CD14-positive monocyte (primary cell): ENCODE measurements around the gene IFNGR1. TPM values are rescaled to one million over a fixed set of nuclear protein-coding genes. Genes with fewer than 3 reads are reported as not detected.

ENCODE experiments used
- DNase-seq, 3 donors: peaks; one replicate each; pipeline ENCODE4 v3.0.0-alpha.2; 2011 to 2022
- H2AFZ ChIP-seq: 2 replicates; pipeline ENCODE4 v1.6.0; 2012; ENCODE audit warnings: mild to moderate bottlenecking, low read depth, low read length, inconsistent platforms; ENCODE audit not compliant: insufficient read depth, poor library complexity, severe bottlenecking
- H3K27ac ChIP-seq, 2 donors: 1 replicate in 1 of 2; 2 replicates in 1 of 2; pipeline ENCODE4 v1.5.1; 2012 to 2013; ENCODE audit warnings: low read length in 2 of 2, control low read depth in 1 of 2, inconsistent platforms in 1 of 2, low read depth in 1 of 2, mild to moderate bottlenecking in 1 of 2
- H3K27me3 ChIP-seq, 2 donors: one replicate each; pipeline versions ENCODE4 v1.6.0 to v1.6.1; 2011 to 2013; ENCODE audit warnings: low read length in 2 of 2; ENCODE audit not compliant: control insufficient read depth in 2 of 2, insufficient read depth in 2 of 2
- H3K36me3 ChIP-seq, 2 donors: replicated peaks in 1 of 2; 1 replicate in 1 of 2; 2 replicates in 1 of 2; pipeline versions ENCODE4 v1.5.1 to v1.6.1; 2012 to 2013; ENCODE audit warnings: low read length in 2 of 2, control low read depth in 1 of 2, inconsistent platforms in 1 of 2, mild to moderate bottlenecking in 1 of 2; ENCODE audit not compliant: insufficient read depth in 2 of 2, control insufficient read depth in 1 of 2
- H3K4me1 ChIP-seq, 2 donors: 1 replicate in 1 of 2; 2 replicates in 1 of 2; pipeline versions ENCODE4 v1.5.1 to v1.6.1; 2012 to 2013; ENCODE audit warnings: low read length in 2 of 2, control low read depth in 1 of 2, inconsistent platforms in 1 of 2, mild to moderate bottlenecking in 1 of 2, moderate library complexity in 1 of 2; ENCODE audit not compliant: insufficient read depth in 2 of 2, control insufficient read depth in 1 of 2
- H3K4me2 ChIP-seq: replicated peaks from 2 replicates; pipeline ENCODE3; 2012; ENCODE audit warnings: low read length, moderate library complexity, mild to moderate bottlenecking; ENCODE audit not compliant: poor library complexity, severe bottlenecking; ENCODE audit errors: extremely low read depth
- H3K4me3 ChIP-seq, 3 experiments: fragments of 200-600 bp in 1 of 3; sonication (generic) in 1 of 3; replicated peaks in 1 of 3; 1 replicate in 2 of 3; 2 replicates in 1 of 3; pipeline ENCODE4 v1.5.1; 2011 to 2013; ENCODE audit warnings: low read length in 3 of 3, mild to moderate bottlenecking in 3 of 3, control low read depth in 2 of 3, low read depth in 2 of 3, inconsistent platforms in 1 of 3, moderate library complexity in 1 of 3
- H3K79me2 ChIP-seq: 2 replicates; pipeline ENCODE4 v1.6.0; 2012; ENCODE audit warnings: mild to moderate bottlenecking, control low read depth, inconsistent platforms, low read length, moderate library complexity; ENCODE audit not compliant: insufficient read depth
- H3K9ac ChIP-seq: 2 replicates; pipeline ENCODE4 v1.6.0; 2017; ENCODE audit warnings: low read length, mild to moderate bottlenecking; ENCODE audit not compliant: insufficient read depth, poor library complexity, severe bottlenecking
- H3K9me3 ChIP-seq, 2 donors: replicated peaks in 1 of 2; 1 replicate in 1 of 2; 2 replicates in 1 of 2; pipeline versions ENCODE4 v1.5.1 to v1.6.1; 2012 to 2013; ENCODE audit warnings: low read length in 2 of 2, control low read depth in 1 of 2; ENCODE audit not compliant: control insufficient read depth in 1 of 2, insufficient read depth in 1 of 2
- H4K20me1 ChIP-seq: 2 replicates; pipeline ENCODE4 v1.6.0; 2012; ENCODE audit warnings: mild to moderate bottlenecking, low read length, control low read depth, moderate library complexity; ENCODE audit not compliant: insufficient read depth
- H3K27ac Mint-ChIP-seq, 7 donors: one replicate each; pipeline ENCODE4 v1.8.0; 2020; ENCODE audit warnings: mild to moderate bottlenecking in 7 of 7, mixed read lengths in 7 of 7, moderate library complexity in 6 of 7, inconsistent platforms in 2 of 7
- H3K27me3 Mint-ChIP-seq, 3 donors: one replicate each; pipeline ENCODE4 v1.8.0; 2021 to 2022; ENCODE audit warnings: low read depth in 3 of 3, mild to moderate bottlenecking in 3 of 3, mixed read lengths in 3 of 3, moderate library complexity in 3 of 3, inconsistent platforms in 1 of 3
- H3K36me3 Mint-ChIP-seq, 2 donors: one replicate each; pipeline ENCODE4 v1.8.0; 2020; ENCODE audit warnings: mixed read lengths in 2 of 2, inconsistent platforms in 1 of 2, mild to moderate bottlenecking in 1 of 2
- H3K4me1 Mint-ChIP-seq: one replicate; pipeline ENCODE4 v1.8.0; 2020; ENCODE audit warnings: mild to moderate bottlenecking, mixed read lengths
- H3K4me3 Mint-ChIP-seq, 2 donors: one replicate each; pipeline ENCODE4 v1.8.0; 2020; ENCODE audit warnings: mild to moderate bottlenecking in 2 of 2, mixed read lengths in 2 of 2, moderate library complexity in 1 of 2
- H3K9me3 Mint-ChIP-seq, 7 donors: one replicate each; pipeline ENCODE4 v1.8.0; 2020 to 2022; ENCODE audit warnings: mixed read lengths in 7 of 7, mild to moderate bottlenecking in 6 of 7, moderate library complexity in 6 of 7, inconsistent platforms in 2 of 7
- WGBS: methylation state at CpG from one replicate; pipeline ENCODE4 v1.1.5; 2013; ENCODE audit warnings: missing lambda C conversion rate; ENCODE audit not compliant: insufficient coverage; 5-methylcytosine and 5-hydroxymethylcytosine counted together
- intact Hi-C, 2 donors: fragments of 100-400 bp; cut with micrococcal nuclease; formaldehyde crosslinking; loops; one replicate each; pipeline versions ENCODE4 v1.15.0 to v1.15.1; 2023
- polyA plus RNA-seq, 3 donors: library from polyadenylated mRNA; depleted of rRNA in 1 of 3; unstranded in 2 of 3; stranded (reverse) in 1 of 3; fragments of 300-500 nt in 2 of 3; fragments of >200 nt in 1 of 3; fragmentation: Illumina TruSeq in 2 of 3; gene quantifications; 1 replicate in 2 of 3; 2 replicates in 1 of 3; pipeline ENCODE4 v1.2.3, GENCODE V29; 2012 to 2021
- TF ChIP-seq, protein P1 (sequence below): fragments of 200-600 bp; IDR thresholded peaks from one replicate; pipeline ENCODE4 v1.8.0; 2022; ENCODE audit warnings: antibody characterized with exemption, mild to moderate bottlenecking

The IFNGR1 gene
- polyA plus RNA-seq, 3 donors, result 204 to 372 (median 364) TPM

DNA sequence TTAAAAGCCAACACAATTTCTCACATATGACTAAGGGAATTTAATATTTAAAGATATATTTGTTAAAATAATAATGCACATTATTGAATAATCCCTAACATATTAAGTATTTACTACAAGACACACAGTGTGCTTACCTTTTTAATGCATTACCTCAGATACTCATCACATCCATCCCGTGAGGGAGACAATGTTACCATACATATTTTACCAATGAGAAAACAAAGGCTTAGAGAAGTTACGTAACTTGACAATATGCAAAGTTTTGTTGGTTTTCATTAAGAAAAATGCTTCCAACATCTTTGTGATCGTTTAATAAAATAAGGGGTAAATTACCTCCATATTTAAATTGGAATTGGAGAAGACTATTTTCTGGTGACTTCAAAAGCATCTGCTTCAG lies 4.3 kb downstream of the IFNGR1 start:
- Histone ChIP-seq H3K4me1 (peaks cover 60 to 84% of the 10 kb centered on the region in 2 donors), H4K20me1 (peaks cover 83% of the 10 kb centered on the region)
- intact Hi-C loops, result loop anchor here in 1 of 2 donors (5.0 kb wide), 2 partner anchors 58 to 97 kb away; no protein-coding TSS in a partner anchor

DNA sequence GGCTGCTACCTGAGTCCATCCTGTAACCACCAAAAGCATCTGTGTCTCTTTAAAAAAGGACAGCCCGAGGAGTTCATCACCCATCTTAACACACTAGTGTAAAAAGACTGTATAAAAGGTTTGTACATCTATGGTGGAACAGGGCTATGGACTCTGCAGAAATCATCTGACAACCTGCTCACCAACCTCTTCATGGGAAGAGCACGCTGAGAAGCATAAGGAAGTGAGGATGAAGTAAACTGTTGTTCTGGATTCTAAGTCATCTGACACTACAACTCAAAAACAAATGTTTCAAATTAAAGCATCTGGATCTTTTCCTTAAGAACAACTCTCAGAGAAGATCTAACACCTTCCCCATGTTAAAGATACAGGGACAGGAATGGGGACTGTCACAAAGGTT lies 5.4 kb downstream of the IFNGR1 start:
- peaks cover 12 to 56% of the 10 kb centered on the region in 2 donors for H3K36me3 ChIP-seq
- Mint-ChIP-seq H3K27ac (peak overlapping the region in 6 of 7 donors; percentile 40 to 86 (median 54)), H3K9me3 (peaks cover 10 to 14% (median 10%) of the 10 kb centered on the region in 7 donors), H3K4me3 (peak overlapping the region in 1 of 2 donors; percentile 59), H3K27me3 (peaks cover 0 to 4% (median 0%) of the 10 kb centered on the region in 3 donors), H3K4me1 (peaks cover 81% of the 10 kb centered on the region), H3K36me3 (peaks cover 75 to 83% of the 10 kb centered on the region in 2 donors)
- WGBS, result no CpG with 5 or more reads among the region's 2 CpGs
- intact Hi-C loops, result no loop called here
- peak overlapping the region in 2 of 3 experiments; percentile 7 to 94 for H3K4me3 ChIP-seq
- peaks cover 100% of the 10 kb centered on the region for H3K79me2 ChIP-seq
- peaks cover 0 to 8% of the 10 kb centered on the region in 2 donors for H3K9me3 ChIP-seq
- TF ChIP-seq, protein P1, sequence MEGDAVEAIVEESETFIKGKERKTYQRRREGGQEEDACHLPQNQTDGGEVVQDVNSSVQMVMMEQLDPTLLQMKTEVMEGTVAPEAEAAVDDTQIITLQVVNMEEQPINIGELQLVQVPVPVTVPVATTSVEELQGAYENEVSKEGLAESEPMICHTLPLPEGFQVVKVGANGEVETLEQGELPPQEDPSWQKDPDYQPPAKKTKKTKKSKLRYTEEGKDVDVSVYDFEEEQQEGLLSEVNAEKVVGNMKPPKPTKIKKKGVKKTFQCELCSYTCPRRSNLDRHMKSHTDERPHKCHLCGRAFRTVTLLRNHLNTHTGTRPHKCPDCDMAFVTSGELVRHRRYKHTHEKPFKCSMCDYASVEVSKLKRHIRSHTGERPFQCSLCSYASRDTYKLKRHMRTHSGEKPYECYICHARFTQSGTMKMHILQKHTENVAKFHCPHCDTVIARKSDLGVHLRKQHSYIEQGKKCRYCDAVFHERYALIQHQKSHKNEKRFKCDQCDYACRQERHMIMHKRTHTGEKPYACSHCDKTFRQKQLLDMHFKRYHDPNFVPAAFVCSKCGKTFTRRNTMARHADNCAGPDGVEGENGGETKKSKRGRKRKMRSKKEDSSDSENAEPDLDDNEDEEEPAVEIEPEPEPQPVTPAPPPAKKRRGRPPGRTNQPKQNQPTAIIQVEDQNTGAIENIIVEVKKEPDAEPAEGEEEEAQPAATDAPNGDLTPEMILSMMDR, result no peak
- peak overlapping the region in 1 of 2 donors; percentile 67 for H3K27ac ChIP-seq
- peaks cover 94% of the 10 kb centered on the region for H4K20me1 ChIP-seq
- H2AFZ ChIP-seq, result no peak overlapping the region
- H3K4me1 ChIP-seq, result peaks cover 54 to 77% of the 10 kb centered on the region in 2 donors
- peak overlapping the region; percentile 12 for H3K9ac ChIP-seq
- no peak for DNase-seq
- peak overlapping the region; percentile 97 for H3K4me2 ChIP-seq
- no peaks in the 10 kb centered on the region for H3K27me3 ChIP-seq

More for the DNA sequence above, 4.3 kb downstream of the IFNGR1 start:
- Mint-ChIP-seq H3K9me3 (peaks cover under 1 to 3% (median 2%) of the 10 kb centered on the region in 7 donors), H3K36me3 (peaks cover 64 to 72% of the 10 kb centered on the region in 2 donors), H3K27me3 (peaks cover 0 to 4% (median 0%) of the 10 kb centered on the region in 3 donors), H3K27ac (peak overlapping the region in 3 of 7 donors; percentile 22 to 86 (median 47)), H3K4me1 (peaks cover 78% of the 10 kb centered on the region), H3K4me3 (peak overlapping the region; percentile 59 to 94)
- H3K27me3 ChIP-seq, result no peaks in the 10 kb centered on the region
- peaks cover 0 to under 1% of the 10 kb centered on the region in 2 donors for H3K9me3 ChIP-seq
- no peak for DNase-seq
- peaks cover 6 to 45% of the 10 kb centered on the region in 2 donors for H3K36me3 ChIP-seq
- TF ChIP-seq, protein P1, result no peak
- peak overlapping the region; percentile 97 for H3K4me2 ChIP-seq
- H3K4me3 ChIP-seq, result peak overlapping the region in 2 of 3 experiments; percentile 1 to 94
- peak overlapping the region in 1 of 2 donors; percentile 67 for H3K27ac ChIP-seq
- peaks cover 96% of the 10 kb centered on the region for H3K79me2 ChIP-seq
- WGBS, result no CpG with 5 or more reads among the region's 3 CpGs
- no peak overlapping the region for H3K9ac ChIP-seq
- no peak overlapping the region for H2AFZ ChIP-seq
